Measurements from ENCODE around the gene DDC.

The DDC gene

DNA sequence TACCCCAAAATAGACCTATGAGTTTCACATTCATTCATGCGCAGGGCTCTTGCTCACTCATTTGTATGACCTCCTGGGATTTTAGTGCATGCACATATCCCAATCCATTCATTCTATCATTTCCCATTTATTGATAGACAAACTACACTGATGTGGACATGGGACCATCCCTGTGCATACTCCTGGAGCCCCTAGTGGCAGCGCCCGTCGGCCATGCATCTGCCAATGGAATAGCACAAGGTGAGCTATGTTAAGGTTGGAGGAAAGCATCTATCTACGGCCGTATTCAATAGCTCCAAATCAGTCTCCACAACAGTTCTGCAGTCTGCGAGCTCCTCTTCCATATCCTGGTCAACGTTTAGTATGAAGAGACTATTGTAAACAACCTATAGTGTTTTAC lies 83.3 kb downstream of the DDC start:
- no peaks in the 10 kb centered on the region for H3K27me3 ChIP-seq (ENCODE audit: low read depth, low read length)
- no peaks in the 10 kb centered on the region for H3K9me3 ChIP-seq (ENCODE audit: insufficient read depth, low read length)
- no peaks in the 10 kb centered on the region for H3K79me2 ChIP-seq (ENCODE audit: low read length)
- no peak overlapping the region for H3K4me2 ChIP-seq (ENCODE audit: low read length)
- TF ChIP-seq CTCF (IDR thresholded peaks at IDR 0.05; ENCODE audit: low read depth, low read length) = 0 out of 2 replicates have a peak, but pooled peaks have one; percentile 6
- no peak for TF ChIP-seq EZH2phosphoT487 (IDR thresholded peaks at IDR 0.05; ENCODE audit: low read depth)
- H4K20me1 ChIP-seq (ENCODE audit: insufficient read depth, low read length) = no peaks in the 10 kb centered on the region
- no peaks in the 10 kb centered on the region for H3K4me1 ChIP-seq (ENCODE audit: low read length)
- no peak overlapping the region for H2AFZ ChIP-seq (ENCODE audit: low read depth, low read length)
- H3K36me3 ChIP-seq (replicated peaks; ENCODE audit: low read depth, low read length) = no peaks in the 10 kb centered on the region
- no peak overlapping the region for H3K4me3 ChIP-seq (ENCODE audit: low read length)
- H3K9ac ChIP-seq (ENCODE audit: low read length) = no peak overlapping the region
- no peak overlapping the region for H3K27ac ChIP-seq (ENCODE audit: low read length)

DNA sequence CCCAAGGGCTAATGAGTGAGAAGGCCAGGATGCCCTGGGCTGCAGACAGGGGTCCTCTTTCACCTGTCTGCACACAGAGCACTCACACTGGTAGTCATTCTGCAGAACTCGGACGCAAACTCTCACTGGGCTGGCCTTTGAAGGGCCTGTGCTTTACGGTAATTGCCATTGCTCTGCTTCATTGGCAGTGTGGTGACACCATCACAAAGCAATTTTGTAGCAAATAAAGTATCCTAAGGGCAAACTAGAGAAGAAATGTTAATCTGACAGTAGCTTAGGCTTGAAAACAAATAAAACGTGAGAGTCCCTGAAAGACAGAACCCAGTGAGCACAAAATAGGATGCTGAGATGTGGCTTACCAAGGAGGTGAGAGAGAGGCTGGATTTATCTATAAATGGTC lies 84.4 kb downstream of the DDC start:
- Histone ChIP-seq H3K27ac (ENCODE audit: low read length) (no peak overlapping the region), H3K79me2 (ENCODE audit: low read length) (no peaks in the 10 kb centered on the region), H2AFZ (ENCODE audit: low read depth, low read length) (no peak overlapping the region), H3K36me3 (replicated peaks; ENCODE audit: low read depth, low read length) (no peaks in the 10 kb centered on the region), H3K4me3 (ENCODE audit: low read length) (no peak overlapping the region), H3K9ac (ENCODE audit: low read length) (no peak overlapping the region), H4K20me1 (ENCODE audit: insufficient read depth, low read length) (no peaks in the 10 kb centered on the region), H3K27me3 (ENCODE audit: low read depth, low read length) (no peaks in the 10 kb centered on the region), H3K4me1 (ENCODE audit: low read length) (peaks cover 4% of the 10 kb centered on the region), H3K4me2 (ENCODE audit: low read length) (no peak overlapping the region), H3K9me3 (ENCODE audit: insufficient read depth, low read length) (no peaks in the 10 kb centered on the region)
- TF ChIP-seq EZH2phosphoT487 (IDR thresholded peaks at IDR 0.05; ENCODE audit: low read depth) (no peak), CTCF (IDR thresholded peaks at IDR 0.05; ENCODE audit: low read depth, low read length) (no peak)

DNA sequence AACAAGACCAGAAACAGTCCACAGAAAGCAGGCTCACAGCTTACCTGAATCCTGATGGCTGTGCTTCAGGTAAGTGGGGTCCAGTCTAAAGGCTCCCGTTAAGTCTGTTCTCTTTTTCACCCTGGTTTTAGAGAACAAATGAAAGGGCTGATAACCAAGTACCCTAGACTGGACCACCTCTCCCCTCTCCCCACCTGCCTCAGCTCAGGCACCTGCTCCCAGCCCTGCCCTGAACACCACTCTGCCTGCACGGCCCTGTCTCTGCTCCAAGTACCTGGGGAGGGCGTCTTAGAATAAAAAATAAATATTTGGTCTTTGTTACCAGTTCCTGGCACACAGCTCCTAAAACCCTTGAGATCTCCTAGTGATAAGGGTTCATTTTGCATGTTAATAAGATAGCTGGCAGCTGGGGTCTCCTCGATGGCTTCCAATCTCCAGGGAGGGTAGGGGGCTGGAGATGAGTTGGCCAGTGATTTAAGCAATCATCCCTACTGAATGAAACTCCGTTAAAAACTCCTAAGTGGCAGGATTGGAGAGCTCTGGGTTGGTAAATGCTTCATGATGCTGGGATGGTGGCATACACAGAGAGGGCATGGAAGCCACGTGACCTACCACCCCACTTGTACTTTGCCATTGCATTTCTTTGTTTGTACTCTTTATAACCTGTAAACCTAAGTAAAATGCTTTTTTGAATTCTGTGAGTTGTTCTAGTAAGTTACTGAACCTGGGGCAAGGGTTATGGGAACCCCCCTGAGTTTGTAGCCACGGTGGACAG lies 85.3 kb downstream of the DDC start:
- Histone ChIP-seq H3K27me3 (ENCODE audit: low read depth, low read length) (no peaks in the 10 kb centered on the region), H2AFZ (ENCODE audit: low read depth, low read length) (no peak overlapping the region), H4K20me1 (ENCODE audit: insufficient read depth, low read length) (no peaks in the 10 kb centered on the region), H3K27ac (ENCODE audit: low read length) (no peak overlapping the region), H3K4me3 (ENCODE audit: low read length) (no peak overlapping the region), H3K9ac (ENCODE audit: low read length) (no peak overlapping the region), H3K36me3 (replicated peaks; ENCODE audit: low read depth, low read length) (no peaks in the 10 kb centered on the region), H3K79me2 (ENCODE audit: low read length) (no peaks in the 10 kb centered on the region), H3K4me1 (ENCODE audit: low read length) (peaks cover 13% of the 10 kb centered on the region), H3K9me3 (ENCODE audit: insufficient read depth, low read length) (no peaks in the 10 kb centered on the region), H3K4me2 (ENCODE audit: low read length) (no peak overlapping the region)
- no peak for TF ChIP-seq CTCF (IDR thresholded peaks at IDR 0.05; ENCODE audit: low read depth, low read length)
- TF ChIP-seq EZH2phosphoT487 (IDR thresholded peaks at IDR 0.05; ENCODE audit: low read depth) = no peak

GRCh38 chr7:50477640-50478039 lies 87.6 kb downstream of the DDC start:
- no peak overlapping the region for H3K4me3 ChIP-seq (ENCODE audit: low read length)
- no peak overlapping the region for H3K4me2 ChIP-seq (ENCODE audit: low read length)
- H4K20me1 ChIP-seq (ENCODE audit: insufficient read depth, low read length) = no peaks in the 10 kb centered on the region
- TF ChIP-seq CTCF (IDR thresholded peaks at IDR 0.05; ENCODE audit: low read depth, low read length) = no peak
- no peak for TF ChIP-seq EZH2phosphoT487 (IDR thresholded peaks at IDR 0.05; ENCODE audit: low read depth)
- H3K79me2 ChIP-seq (ENCODE audit: low read length) = no peaks in the 10 kb centered on the region
- no peaks in the 10 kb centered on the region for H3K36me3 ChIP-seq (replicated peaks; ENCODE audit: low read depth, low read length)
- no peak overlapping the region for H2AFZ ChIP-seq (ENCODE audit: low read depth, low read length)
- no peak overlapping the region for H3K9ac ChIP-seq (ENCODE audit: low read length)
- peaks cover 22% of the 10 kb centered on the region for H3K4me1 ChIP-seq (ENCODE audit: low read length)
- no peaks in the 10 kb centered on the region for H3K9me3 ChIP-seq (ENCODE audit: insufficient read depth, low read length)
- H3K27me3 ChIP-seq (ENCODE audit: low read depth, low read length) = no peaks in the 10 kb centered on the region
- no peak overlapping the region for H3K27ac ChIP-seq (ENCODE audit: low read length)
